SK-N-SH (cell line): Measurements from ENCODE around the gene PELI2. TPM values are rescaled to one million over a fixed set of nuclear protein-coding genes. Genes with fewer than 3 reads are reported as not detected.

ENCODE experiments used
- CTCF ChIA-PET: fragments of 300-600, 350-600 bp; formaldehyde crosslinking; extraction: SDS; loops from one replicate; lab custom pipeline; 2021; lab: Yijun Ruan, JAX
- POLR2A ChIA-PET: fragments of 350-600 bp; sonication (Branson Sonifier 250); formaldehyde crosslinking; extraction: SDS; loops from one replicate; lab custom pipeline; 2020; ENCODE audit warnings: antibody characterized with exemption, inconsistent platforms; lab: Yijun Ruan, JAX
- DNase-seq: peaks from one replicate; pipeline ENCODE4 v3.0.0; 2012
- H2AFZ ChIP-seq: fragments of 200-600 bp; sonication (generic); 2 replicates; pipeline ENCODE4 v1.8.1; 2016; ENCODE audit warnings: antibody characterized with exemption, mild to moderate bottlenecking, low read depth
- H3F3A ChIP-seq: fragments of 200-600 bp; sonication (generic); replicated peaks from 2 replicates; pipeline ENCODE3; 2016; ENCODE audit warnings: antibody characterized with exemption, mild to moderate bottlenecking; ENCODE audit not compliant: insufficient read depth
- H3K27ac ChIP-seq, 2 experiments: fragments of 200-500 bp in 1 of 2; fragments of 200-600 bp in 1 of 2; sonication (Bioruptor generic) in 1 of 2; sonication (generic), shearing (Covaris generic) in 1 of 2; 2 replicates each; pipeline versions ENCODE4 v1.5.1 to v1.6.1; 2014 to 2016; ENCODE audit warnings: low read depth in 2 of 2, inconsistent platforms in 1 of 2, low read length in 1 of 2, mild to moderate bottlenecking in 1 of 2, mixed read lengths in 1 of 2
- H3K27me3 ChIP-seq: fragments of 200-600 bp; sonication (generic), shearing (Covaris generic); 2 replicates; pipeline ENCODE4 v1.6.1; 2016; ENCODE audit warnings: mixed run types; ENCODE audit not compliant: insufficient read depth
- H3K36me3 ChIP-seq, 2 experiments: fragments of 200-500 bp in 1 of 2; fragments of 200-600 bp in 1 of 2; sonication (Bioruptor generic) in 1 of 2; sonication (generic) in 1 of 2; replicated peaks in 1 of 2; 2 replicates each; pipeline versions ENCODE3 to v1.5.1; 2014 to 2016; ENCODE audit warnings: low read length in 1 of 2, mild to moderate bottlenecking in 1 of 2; ENCODE audit not compliant: insufficient read depth in 2 of 2, control insufficient read depth in 1 of 2
- H3K4me1 ChIP-seq, 2 experiments: fragments of 200-500 bp in 1 of 2; fragments of 200-600 bp in 1 of 2; sonication (Bioruptor generic) in 1 of 2; sonication (generic), shearing (Covaris generic) in 1 of 2; 2 replicates each; pipeline versions ENCODE4 v1.5.1 to v1.6.1; 2014 to 2016; ENCODE audit warnings: low read depth in 1 of 2, low read length in 1 of 2, mixed run types in 1 of 2; ENCODE audit not compliant: insufficient read depth in 2 of 2, control insufficient read depth in 1 of 2
- H3K4me2 ChIP-seq: fragments of 200-600 bp; sonication (generic), shearing (Covaris generic); 2 replicates; pipeline ENCODE4 v1.6.1; 2017; ENCODE audit warnings: mixed run types
- H3K4me3 ChIP-seq, 2 experiments: fragments of 200-500 bp in 1 of 2; fragments of 200-600 bp in 1 of 2; sonication (Bioruptor generic) in 1 of 2; sonication (generic), shearing (Covaris generic) in 1 of 2; 2 replicates each; pipeline versions ENCODE4 v1.5.1 to v1.8.1; 2014 to 2016; ENCODE audit warnings: low read depth in 2 of 2, inconsistent platforms in 1 of 2, low read length in 1 of 2, mild to moderate bottlenecking in 1 of 2, mixed read lengths in 1 of 2, moderate library complexity in 1 of 2
- H3K79me2 ChIP-seq: fragments of 200-600 bp; sonication (generic); 2 replicates; pipeline ENCODE4 v1.8.1; 2017; ENCODE audit warnings: mild to moderate bottlenecking; ENCODE audit not compliant: insufficient read depth
- H3K9ac ChIP-seq: fragments of 200-600 bp; sonication (generic); 2 replicates; pipeline ENCODE4 v1.6.1; 2017; ENCODE audit warnings: mixed run types
- H3K9me2 ChIP-seq: fragments of 200-600 bp; sonication (generic); 2 replicates; pipeline ENCODE4 v1.6.1; 2017; ENCODE audit warnings: mixed run types
- H3K9me3 ChIP-seq: fragments of 200-600 bp; sonication (generic); 2 replicates; pipeline ENCODE4 v1.6.1; 2017; ENCODE audit warnings: mixed run types, mild to moderate bottlenecking, moderate library complexity
- H4K20me1 ChIP-seq: fragments of 200-600 bp; sonication (generic); 2 replicates; pipeline ENCODE4 v1.6.1; 2017; ENCODE audit warnings: mild to moderate bottlenecking, mixed run types; ENCODE audit not compliant: insufficient read depth
- ELF1 ChIP-seq: IDR thresholded peaks from 2 replicates; pipeline ENCODE4 v1.4.0; 2012
- EP300 ChIP-seq, 2 experiments: IDR thresholded peaks; 2 replicates each; pipeline versions ENCODE4 v1.4.0 to v1.6.1; 2012; ENCODE audit warnings: borderline replicate concordance in 1 of 2, low read depth in 1 of 2, low read length in 1 of 2
- FOSL2 ChIP-seq: IDR thresholded peaks from 2 replicates; pipeline ENCODE4 v1.4.0; 2012; ENCODE audit warnings: low read depth, mild to moderate bottlenecking, moderate library complexity, borderline replicate concordance
- FOXM1 ChIP-seq: IDR thresholded peaks from 2 replicates; pipeline ENCODE4 v1.4.0; 2012; ENCODE audit warnings: low read depth, mild to moderate bottlenecking
- GATA2 ChIP-seq: sonication (generic); formaldehyde crosslinking; IDR thresholded peaks from 2 replicates; pipeline ENCODE4 v1.5.0; 2020; ENCODE audit warnings: mild to moderate bottlenecking, missing genetic modification reagents
- MAX ChIP-seq: IDR thresholded peaks from 2 replicates; pipeline ENCODE4 v1.4.0; 2012; ENCODE audit warnings: low read depth
- MXI1 ChIP-seq: IDR thresholded peaks from 2 replicates; pipeline ENCODE4 v1.6.1; 2012; ENCODE audit warnings: mild to moderate bottlenecking, low read depth, low read length, improper control_type of control experiment
- NRF1 ChIP-seq: IDR thresholded peaks from 2 replicates; pipeline ENCODE4 v1.6.1; 2012; ENCODE audit warnings: low read depth, mild to moderate bottlenecking, low read length
- POLR2AphosphoS5 ChIP-seq: IDR thresholded peaks from 2 replicates; pipeline ENCODE4 v1.6.1; 2012; ENCODE audit warnings: low read depth, low read length
- RAD21 ChIP-seq: IDR thresholded peaks from 2 replicates; pipeline ENCODE4 v1.6.1; 2012; ENCODE audit warnings: mild to moderate bottlenecking, low read length
- RCOR1 ChIP-seq: fragments of 150-350 bp; IDR thresholded peaks from 2 replicates; pipeline ENCODE4 v1.6.1; 2017; ENCODE audit warnings: antibody characterized with exemption, low read length
- REST ChIP-seq: IDR thresholded peaks from 2 replicates; pipeline ENCODE4 v1.6.1; 2012; ENCODE audit warnings: mild to moderate bottlenecking, low read depth, low read length, moderate library complexity
- RXRA ChIP-seq: IDR thresholded peaks from 2 replicates; pipeline ENCODE4 v1.4.0; 2012; ENCODE audit warnings: low read depth, mild to moderate bottlenecking, borderline replicate concordance
- SMC3 ChIP-seq: IDR thresholded peaks from 2 replicates; pipeline ENCODE4 v1.6.1; 2012; ENCODE audit warnings: low read depth, low read length, improper control_type of control experiment
- TEAD4 ChIP-seq: IDR thresholded peaks from 2 replicates; pipeline ENCODE4 v1.4.0; 2012; ENCODE audit warnings: mild to moderate bottlenecking, borderline replicate concordance; ENCODE audit not compliant: insufficient read depth
- USF1 ChIP-seq: IDR thresholded peaks from 2 replicates; pipeline ENCODE4 v1.4.0; 2012; ENCODE audit warnings: low read depth, borderline replicate concordance
- YY1 ChIP-seq: IDR thresholded peaks from 2 replicates; pipeline ENCODE4 v1.4.0; 2012; ENCODE audit warnings: low read depth, mild to moderate bottlenecking
- WGBS: methylation state at CpG from one replicate; pipeline ENCODE4 v1.1.6; 2017; ENCODE audit warnings: low lambda C conversion rate; 5-methylcytosine and 5-hydroxymethylcytosine counted together
- polyA plus RNA-seq, 3 experiments: library from polyadenylated mRNA; depleted of rRNA; stranded (reverse); fragments of >200 nt; gene quantifications; 2 replicates each; pipeline ENCODE4 v1.2.3, GENCODE V29; 2012
- TF ChIP-seq, protein P1 (sequence below): fragments of 150-350 bp; IDR thresholded peaks from 2 replicates; pipeline ENCODE4 v1.6.1; 2016; ENCODE audit warnings: mild to moderate bottlenecking, low read depth, low read length
- TF ChIP-seq, protein P2 (sequence below): fragments of 200-600 bp; sonication (generic); IDR thresholded peaks from 2 replicates; pipeline ENCODE4 v1.6.1; 2017; ENCODE audit warnings: antibody characterized with exemption, mild to moderate bottlenecking, moderate library complexity
- TF ChIP-seq, protein P3 (sequence below): IDR thresholded peaks from 2 replicates; pipeline ENCODE4; 2012

Gene PELI2
- polyA plus RNA-seq, 1 of the 3 experiments (the other 2 are of a cell fraction) = not detected

GRCh38 chr14:56273951-56274350 is 155.7 kb downstream of the PELI2 start:
- Histone ChIP-seq H3K9me3 (no peaks in the 10 kb centered on the region), H3K79me2 (no peaks in the 10 kb centered on the region), H3K9me2 (no peaks in the 10 kb centered on the region), H3K36me3 (no peaks in the 10 kb centered on the region), H3K27me3 (no peaks in the 10 kb centered on the region), H4K20me1 (no peaks in the 10 kb centered on the region), H3K27ac (no peak overlapping the region), H3K4me3 (no peak overlapping the region), H3K4me2 (0 out of 2 replicates have a peak overlapping the region, but pooled peaks have one; percentile 12), H3F3A (peaks cover 16% of the 10 kb centered on the region), H3K9ac (no peak overlapping the region), H2AFZ (peak overlapping the region; percentile 65; the same call in 1 of the 2 replicates), H3K4me1 (peaks cover 0 to 18% of the 10 kb centered on the region in 2 experiments; a peak in 1 of 4 replicates)
- TF ChIP-seq SMC3 = no peak
- no peak for TF ChIP-seq TEAD4
- TF ChIP-seq, protein P1, sequence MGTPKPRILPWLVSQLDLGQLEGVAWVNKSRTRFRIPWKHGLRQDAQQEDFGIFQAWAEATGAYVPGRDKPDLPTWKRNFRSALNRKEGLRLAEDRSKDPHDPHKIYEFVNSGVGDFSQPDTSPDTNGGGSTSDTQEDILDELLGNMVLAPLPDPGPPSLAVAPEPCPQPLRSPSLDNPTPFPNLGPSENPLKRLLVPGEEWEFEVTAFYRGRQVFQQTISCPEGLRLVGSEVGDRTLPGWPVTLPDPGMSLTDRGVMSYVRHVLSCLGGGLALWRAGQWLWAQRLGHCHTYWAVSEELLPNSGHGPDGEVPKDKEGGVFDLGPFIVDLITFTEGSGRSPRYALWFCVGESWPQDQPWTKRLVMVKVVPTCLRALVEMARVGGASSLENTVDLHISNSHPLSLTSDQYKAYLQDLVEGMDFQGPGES = no peak
- no peak for TF ChIP-seq RCOR1
- TF ChIP-seq MAX = no peak
- TF ChIP-seq, protein P2, sequence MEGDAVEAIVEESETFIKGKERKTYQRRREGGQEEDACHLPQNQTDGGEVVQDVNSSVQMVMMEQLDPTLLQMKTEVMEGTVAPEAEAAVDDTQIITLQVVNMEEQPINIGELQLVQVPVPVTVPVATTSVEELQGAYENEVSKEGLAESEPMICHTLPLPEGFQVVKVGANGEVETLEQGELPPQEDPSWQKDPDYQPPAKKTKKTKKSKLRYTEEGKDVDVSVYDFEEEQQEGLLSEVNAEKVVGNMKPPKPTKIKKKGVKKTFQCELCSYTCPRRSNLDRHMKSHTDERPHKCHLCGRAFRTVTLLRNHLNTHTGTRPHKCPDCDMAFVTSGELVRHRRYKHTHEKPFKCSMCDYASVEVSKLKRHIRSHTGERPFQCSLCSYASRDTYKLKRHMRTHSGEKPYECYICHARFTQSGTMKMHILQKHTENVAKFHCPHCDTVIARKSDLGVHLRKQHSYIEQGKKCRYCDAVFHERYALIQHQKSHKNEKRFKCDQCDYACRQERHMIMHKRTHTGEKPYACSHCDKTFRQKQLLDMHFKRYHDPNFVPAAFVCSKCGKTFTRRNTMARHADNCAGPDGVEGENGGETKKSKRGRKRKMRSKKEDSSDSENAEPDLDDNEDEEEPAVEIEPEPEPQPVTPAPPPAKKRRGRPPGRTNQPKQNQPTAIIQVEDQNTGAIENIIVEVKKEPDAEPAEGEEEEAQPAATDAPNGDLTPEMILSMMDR = no peak
- TF ChIP-seq YY1 = no peak
- TF ChIP-seq POLR2AphosphoS5 = no peak
- no peak for TF ChIP-seq REST
- no peak for TF ChIP-seq FOSL2
- no peak for TF ChIP-seq RAD21
- no peak for TF ChIP-seq EP300 (IDR thresholded peaks at IDR 0.05; ENCODE audit: borderline replicate concordance in 1 of 2, low read depth in 1 of 2, low read length in 1 of 2)
- TF ChIP-seq NRF1 = no peak
- no peak for TF ChIP-seq ELF1
- TF ChIP-seq, protein P3, sequence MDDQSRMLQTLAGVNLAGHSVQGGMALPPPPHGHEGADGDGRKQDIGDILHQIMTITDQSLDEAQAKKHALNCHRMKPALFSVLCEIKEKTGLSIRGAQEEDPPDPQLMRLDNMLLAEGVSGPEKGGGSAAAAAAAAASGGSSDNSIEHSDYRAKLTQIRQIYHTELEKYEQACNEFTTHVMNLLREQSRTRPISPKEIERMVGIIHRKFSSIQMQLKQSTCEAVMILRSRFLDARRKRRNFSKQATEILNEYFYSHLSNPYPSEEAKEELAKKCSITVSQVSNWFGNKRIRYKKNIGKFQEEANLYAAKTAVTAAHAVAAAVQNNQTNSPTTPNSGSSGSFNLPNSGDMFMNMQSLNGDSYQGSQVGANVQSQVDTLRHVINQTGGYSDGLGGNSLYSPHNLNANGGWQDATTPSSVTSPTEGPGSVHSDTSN = no peak
- TF ChIP-seq USF1 = no peak
- no peak for TF ChIP-seq FOXM1
- TF ChIP-seq RXRA = no peak
- TF ChIP-seq MXI1 = no peak
- TF ChIP-seq GATA2 = no peak
- WGBS = 47% methylated on average over 6 of the region's 6 CpGs
- POLR2A ChIA-PET = no interaction called here
- no peak for DNase-seq
- CTCF ChIA-PET = no interaction called here
